Raji (cell line): ENCODE data around the gene DDN.

Experiments used
- POLR2A ChIP-seq: IDR thresholded peaks from 2 replicates; pipeline ENCODE4 v1.6.1; 2011; ENCODE audit warnings: low read depth, low read length, control low read depth; ENCODE audit not compliant: insufficient read depth

The DDN gene

GRCh38 chr12:48998497-48999353 is 450 bp downstream of the DDN start:
- TF ChIP-seq POLR2A: peak; percentile 23; the same call in 1 of the 2 replicates

DNA sequence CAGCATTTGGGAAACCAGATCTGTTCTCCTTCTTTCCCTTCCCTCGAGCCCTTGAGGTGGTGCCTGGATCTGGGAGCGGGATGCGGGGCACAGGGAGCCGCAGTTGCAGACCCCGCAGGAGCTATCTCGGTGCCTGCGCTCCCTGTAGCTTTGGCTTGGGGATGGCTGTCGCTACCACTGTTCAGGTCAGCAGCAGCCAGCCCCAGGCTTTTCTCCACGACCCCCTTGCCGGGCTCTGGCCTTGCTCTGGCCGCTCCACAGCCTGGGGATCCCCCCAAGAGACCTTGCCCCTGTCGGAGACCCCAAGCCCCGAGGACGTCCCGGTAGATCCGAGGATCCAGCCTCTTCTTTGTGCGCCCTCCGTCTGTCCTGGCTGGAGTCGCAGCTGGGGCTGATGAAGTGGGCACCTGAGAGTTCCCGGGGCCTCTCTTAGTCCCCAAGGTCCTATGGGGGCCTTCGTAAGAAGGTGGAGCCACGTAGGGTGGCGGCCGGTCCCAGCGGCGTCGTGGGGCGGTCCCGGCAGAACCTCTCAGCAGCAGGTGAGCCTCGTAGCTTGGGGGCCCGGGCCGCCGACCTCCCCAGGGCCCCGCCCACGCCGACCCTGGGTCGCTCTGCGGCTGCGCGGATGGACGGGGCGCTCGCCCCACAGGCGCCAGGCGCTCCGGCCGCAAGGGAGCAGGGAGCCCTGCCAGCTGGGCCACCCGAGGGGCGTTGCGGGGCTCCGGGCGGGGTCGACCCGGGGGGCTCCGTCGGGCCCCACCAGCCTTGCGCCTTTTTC is 1.3 kb downstream of the DDN start:
- no peak for TF ChIP-seq POLR2A

- TF ChIP-seq POLR2A: no peak
Observed at GRCh38 chr12:48996794-48997718, 2.1 kb downstream of the DDN start.

DNA sequence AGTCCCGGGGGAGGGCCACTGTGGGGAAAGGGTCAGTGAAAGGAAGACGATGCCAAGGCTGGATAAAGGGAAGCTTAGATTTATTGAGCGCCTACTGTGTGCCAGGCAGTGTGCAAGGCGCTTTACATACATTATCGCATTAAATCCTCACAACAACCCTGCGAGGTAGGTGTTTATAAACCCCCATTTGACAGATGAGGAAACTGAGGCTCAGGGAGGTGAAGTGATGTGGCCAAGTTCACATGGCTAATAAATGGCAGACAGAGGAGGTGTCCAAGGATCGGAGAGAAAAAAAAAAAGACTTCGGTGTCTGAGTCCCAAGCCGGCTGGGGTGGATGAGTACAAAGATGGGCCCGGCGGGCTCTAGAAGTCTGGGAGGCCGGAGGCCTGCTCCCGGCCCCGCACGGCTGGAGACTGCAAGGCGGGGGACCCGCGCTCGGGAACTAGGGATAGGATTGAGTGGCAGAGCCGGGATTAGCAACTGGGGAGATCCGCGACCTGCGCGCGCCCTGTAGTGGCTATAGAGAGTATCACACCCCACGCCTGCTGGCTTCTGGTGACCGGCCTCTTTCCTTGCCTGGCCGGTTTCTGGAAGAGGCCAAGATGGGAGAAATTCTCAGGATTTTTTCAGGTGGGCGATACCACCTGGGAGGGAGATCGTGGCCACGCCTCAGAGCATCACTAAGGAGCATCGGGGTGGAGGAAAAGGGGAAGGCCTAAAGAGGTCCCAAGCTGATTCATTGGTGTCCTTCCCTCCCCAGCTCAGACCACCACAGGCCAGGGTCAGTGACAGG is 3.9 kb downstream of the DDN start:
- 0 out of 2 replicates have a peak, but pooled peaks have one; percentile 2 for TF ChIP-seq POLR2A

GRCh38 chr12:48994224-48995085 is 4.7 kb downstream of the DDN start:
- TF ChIP-seq POLR2A: no peak

GRCh38 chr12:48993787-48994186 is 5.4 kb downstream of the DDN start:
- no peak for TF ChIP-seq POLR2A

DNA sequence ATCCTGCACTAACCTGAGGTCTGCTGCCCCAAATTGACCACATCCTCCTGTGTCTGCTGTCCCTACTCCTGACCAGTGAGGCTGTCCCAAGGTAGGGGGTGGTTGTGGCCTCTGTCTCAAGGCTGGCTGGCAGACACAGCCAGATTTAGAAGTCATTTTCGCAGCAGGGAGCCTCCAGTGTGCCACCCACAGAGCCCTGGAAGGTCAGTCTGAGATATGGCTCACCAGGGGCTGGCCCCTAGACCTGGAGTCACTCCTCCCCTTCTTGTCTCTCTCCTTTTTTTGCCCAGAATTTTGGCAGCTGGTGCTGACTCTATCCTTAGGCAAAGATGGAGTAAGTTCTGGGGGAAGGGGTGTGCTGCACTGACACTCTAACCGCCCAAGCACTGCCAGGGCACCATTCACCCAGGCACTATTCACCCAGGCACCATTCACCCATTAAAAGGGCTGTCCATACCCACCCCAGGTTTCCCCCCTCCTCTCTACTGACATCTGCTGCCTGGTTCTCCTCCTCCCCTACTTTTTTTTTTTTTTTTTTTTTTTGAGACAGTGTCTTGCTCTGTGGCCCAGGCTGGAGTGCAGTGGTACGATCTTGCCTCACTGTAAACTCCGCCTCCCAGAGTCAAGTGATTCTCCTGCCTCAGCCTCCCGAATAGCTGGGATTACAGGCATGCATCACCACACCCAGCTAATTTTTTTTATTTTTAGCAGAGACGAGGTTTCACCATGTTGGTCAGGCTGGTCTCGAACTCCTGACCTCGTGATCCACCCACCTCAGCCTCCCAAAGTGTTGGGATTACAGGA is 7.7 kb downstream of the DDN start:
- no peak for TF ChIP-seq POLR2A

GRCh38 chr12:48990552-48990951 is 8.6 kb downstream of the DDN start:
- no peak for TF ChIP-seq POLR2A

DNA sequence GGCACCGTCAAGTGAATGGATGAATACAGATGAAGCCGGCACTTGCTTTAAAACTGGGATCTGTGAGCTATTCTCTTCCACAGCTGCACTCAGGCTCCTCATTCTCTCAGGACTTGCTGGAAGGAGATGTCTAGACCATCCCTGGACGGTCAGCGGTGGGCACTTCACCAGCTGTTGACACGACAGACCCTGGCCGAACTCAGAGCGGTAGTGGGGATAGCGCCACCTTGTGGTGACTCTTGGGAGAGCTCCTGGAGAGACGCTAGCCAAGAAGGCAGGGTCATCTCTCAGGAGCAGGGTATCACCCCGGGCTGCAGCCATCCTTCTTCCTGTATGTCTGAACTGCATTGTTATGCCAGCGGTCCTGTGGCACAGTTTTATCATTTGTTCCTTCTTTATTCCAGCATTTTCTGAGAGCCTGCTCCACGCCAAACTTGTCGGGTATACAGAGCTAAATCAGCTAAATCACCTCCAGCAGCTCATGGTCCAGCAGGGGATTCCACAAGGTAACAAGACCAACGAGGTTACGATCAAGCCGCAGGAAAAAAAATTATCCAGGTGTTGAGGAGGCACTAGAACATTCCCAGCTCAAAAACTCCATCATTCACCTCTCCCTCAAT is 11.0 kb downstream of the DDN start:
- no peak for TF ChIP-seq POLR2A

GRCh38 chr12:48986720-48987291 is 12.4 kb downstream of the DDN start:
- no peak for TF ChIP-seq POLR2A

GRCh38 chr12:48985901-48986300 is 13.3 kb downstream of the DDN start:
- TF ChIP-seq POLR2A: no peak

DNA sequence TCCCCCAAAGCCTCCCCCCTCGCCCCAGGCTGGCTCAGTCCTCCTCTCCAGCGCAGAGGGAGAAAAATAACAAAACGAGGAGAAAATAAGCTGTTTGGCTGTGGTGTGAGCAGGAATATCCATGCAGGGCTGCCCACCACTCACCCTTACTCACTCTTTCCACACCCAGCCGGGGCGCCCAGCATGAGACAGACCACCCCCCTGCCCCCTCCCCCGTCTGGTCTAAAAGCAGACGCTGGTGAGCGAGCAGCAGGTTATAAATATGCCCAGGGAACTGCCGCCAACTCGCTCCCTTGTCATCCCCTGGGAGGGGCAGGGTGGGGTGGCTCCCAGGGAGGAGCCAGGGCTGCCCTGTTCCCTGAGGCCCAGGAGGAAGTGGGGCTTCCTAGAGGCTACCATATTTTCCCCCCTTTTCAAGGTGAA is 13.7 kb downstream of the DDN start:
- no peak for TF ChIP-seq POLR2A
